Fibroblast of lung (primary cell): ENCODE data around the gene ZPLD1.

Source experiments
- CTCF ChIP-seq, 2 donors: IDR thresholded peaks in 1 of 2; conservative IDR thresholded peaks in 1 of 2; 1 replicate in 1 of 2; 2 replicates in 1 of 2; pipeline ENCODE4 v1.5.1; 2011 to 2012; ENCODE audit warnings: low read length in 2 of 2, control low read depth in 1 of 2, inconsistent platforms in 1 of 2, low read depth in 1 of 2, mild to moderate bottlenecking in 1 of 2
- EZH2 ChIP-seq: IDR thresholded peaks from 2 replicates; pipeline ENCODE4 v1.5.1; 2012; ENCODE audit warnings: low read length, control low read depth, mild to moderate bottlenecking; ENCODE audit errors: missing control alignments

GRCh38 chr3:102441832-102442231 lies 7.0 kb downstream of the ZPLD1 start:
- no peak for TF ChIP-seq CTCF (conservative IDR thresholded peaks at IDR 0.05 in 1 of 2, IDR thresholded peaks at IDR 0.05 in 1 of 2; ENCODE audit: low read depth in 1 of 2, low read length in 2 of 2)
- TF ChIP-seq EZH2 = no peak
